Effector memory CD8-positive, alpha-beta T cell (primary cell): ENCODE data around the gene IPO9.
"Not testable (repeated sequence)": the region's sequence is repeated elsewhere in the genome, so short reads cannot be mapped to it uniquely, and the experiment has no call there.

Experiments used
- ATAC-seq: fragments of 150-1000 bp; cut with Tn5 transposase; replicated peaks from 2 replicates; pipeline ENCODE4 v1.10.0; 2021; ENCODE audit warnings: mild to moderate bottlenecking, moderate library complexity
- DNase-seq, 3 experiments: peaks; one replicate each; pipeline ENCODE4 v3.0.0; 2021
- H3K27ac Mint-ChIP-seq, 2 donors: one replicate each; pipeline ENCODE4 v1.8.0; 2022; ENCODE audit warnings: mild to moderate bottlenecking in 2 of 2, mixed read lengths in 2 of 2, moderate library complexity in 2 of 2
- H3K27me3 Mint-ChIP-seq, 2 donors: one replicate each; pipeline ENCODE4 v1.8.0; 2022; ENCODE audit warnings: mixed read lengths in 2 of 2
- H3K36me3 Mint-ChIP-seq: one replicate; pipeline ENCODE4 v1.8.0; 2022; ENCODE audit warnings: mild to moderate bottlenecking, moderate library complexity, mixed read lengths; ENCODE audit not compliant: insufficient read depth
- H3K4me1 Mint-ChIP-seq, 2 donors: one replicate each; pipeline ENCODE4 v1.8.0; 2022; ENCODE audit warnings: low read depth in 2 of 2, mixed read lengths in 2 of 2
- H3K4me3 Mint-ChIP-seq, 2 donors: one replicate each; pipeline ENCODE4 v1.8.0; 2022; ENCODE audit warnings: mild to moderate bottlenecking in 2 of 2, mixed read lengths in 2 of 2, moderate library complexity in 2 of 2
- H3K9me3 Mint-ChIP-seq, 2 donors: one replicate each; pipeline ENCODE4 v1.8.0; 2022; ENCODE audit warnings: mixed read lengths in 2 of 2

The IPO9 gene

GRCh38 chr1:201901036-201901435 is 72.1 kb downstream of the IPO9 start:
- H3K36me3 Mint-ChIP-seq, H3K4me1 Mint-ChIP-seq, DNase-seq, H3K4me3 Mint-ChIP-seq, ATAC-seq, H3K27ac Mint-ChIP-seq, H3K9me3 Mint-ChIP-seq: not testable (repeated sequence)
- peaks cover 10% of the 10 kb centered on the region in 2 donors for H3K27me3 Mint-ChIP-seq

GRCh38 chr1:201902198-201902597 is 73.2 kb downstream of the IPO9 start:
- ATAC-seq, result no peak
- Mint-ChIP-seq H3K36me3 (peaks cover 2% of the 10 kb centered on the region), H3K4me3 (no peak overlapping the region), H3K27me3 (peaks cover 10% of the 10 kb centered on the region in 2 donors), H3K9me3 (no peaks in the 10 kb centered on the region), H3K4me1 (peaks cover 0 to 3% of the 10 kb centered on the region in 2 donors), H3K27ac (no peak overlapping the region)
- DNase-seq, result no peak

GRCh38 chr1:201903135-201903534 is 74.2 kb downstream of the IPO9 start:
- peaks cover 0 to 3% of the 10 kb centered on the region in 2 donors for H3K4me1 Mint-ChIP-seq

GRCh38 chr1:201904579-201904978 is 75.6 kb downstream of the IPO9 start:
- no peak overlapping the region for H3K4me3 Mint-ChIP-seq
- peaks cover 12 to 14% of the 10 kb centered on the region in 2 donors for H3K27me3 Mint-ChIP-seq

More at GRCh38 chr1:201903135-201903534, 74.2 kb downstream of the IPO9 start:
- DNase-seq (no peak), ATAC-seq (no peak)
- Mint-ChIP-seq H3K27me3 (peaks cover 10% of the 10 kb centered on the region in 2 donors), H3K9me3 (no peaks in the 10 kb centered on the region), H3K4me3 (no peak overlapping the region), H3K36me3 (peaks cover 2% of the 10 kb centered on the region), H3K27ac (no peak overlapping the region)

GRCh38 chr1:201905234-201905890 is 76.4 kb downstream of the IPO9 start:
- H3K4me3 Mint-ChIP-seq, result no peak overlapping the region
- no peak for ATAC-seq
- no peaks in the 10 kb centered on the region for H3K36me3 Mint-ChIP-seq
- no peak for DNase-seq
- H3K9me3 Mint-ChIP-seq, result no peaks in the 10 kb centered on the region
- peaks cover 0 to 3% of the 10 kb centered on the region in 2 donors for H3K4me1 Mint-ChIP-seq
- H3K27me3 Mint-ChIP-seq, result peaks cover 9 to 20% of the 10 kb centered on the region in 2 donors
- H3K27ac Mint-ChIP-seq, result no peak overlapping the region

More at GRCh38 chr1:201904579-201904978, 75.6 kb downstream of the IPO9 start:
- Mint-ChIP-seq H3K27ac (no peak overlapping the region), H3K9me3 (no peaks in the 10 kb centered on the region), H3K36me3 (no peaks in the 10 kb centered on the region), H3K4me1 (peaks cover 0 to 3% of the 10 kb centered on the region in 2 donors)
- DNase-seq (no peak), ATAC-seq (no peak)

GRCh38 chr1:201906336-201906735 is 77.4 kb downstream of the IPO9 start:
- H3K36me3 Mint-ChIP-seq, result no peaks in the 10 kb centered on the region
- peaks cover 6 to 30% of the 10 kb centered on the region in 2 donors for H3K27me3 Mint-ChIP-seq
- ATAC-seq, result no peak
- DNase-seq, result no peak
- no peak overlapping the region for H3K4me3 Mint-ChIP-seq
- peaks cover 0 to 3% of the 10 kb centered on the region in 2 donors for H3K4me1 Mint-ChIP-seq
- H3K27ac Mint-ChIP-seq, result no peak overlapping the region
- no peaks in the 10 kb centered on the region for H3K9me3 Mint-ChIP-seq

- no peak overlapping the region for H3K4me3 Mint-ChIP-seq
- H3K4me1 Mint-ChIP-seq, result peaks cover 0 to 3% of the 10 kb centered on the region in 2 donors
- peaks cover 6 to 34% of the 10 kb centered on the region in 2 donors for H3K27me3 Mint-ChIP-seq
- no peaks in the 10 kb centered on the region for H3K9me3 Mint-ChIP-seq
- H3K27ac Mint-ChIP-seq, result no peak overlapping the region
- no peaks in the 10 kb centered on the region for H3K36me3 Mint-ChIP-seq
- DNase-seq (no peak), ATAC-seq (no peak)
Observed at GRCh38 chr1:201907621-201908020, 78.7 kb downstream of the IPO9 start.

GRCh38 chr1:201911826-201912571 is 83.0 kb downstream of the IPO9 start:
- DNase-seq (no peak), ATAC-seq (no peak)
- Mint-ChIP-seq H3K27ac (no peak overlapping the region), H3K4me3 (no peak overlapping the region), H3K4me1 (no peaks in the 10 kb centered on the region), H3K27me3 (peaks cover 24 to 59% of the 10 kb centered on the region in 2 donors), H3K36me3 (no peaks in the 10 kb centered on the region), H3K9me3 (no peaks in the 10 kb centered on the region)

- Mint-ChIP-seq H3K27ac (no peak overlapping the region), H3K4me3 (no peak overlapping the region), H3K4me1 (no peaks in the 10 kb centered on the region), H3K27me3 (peaks cover 24 to 61% of the 10 kb centered on the region in 2 donors), H3K9me3 (no peaks in the 10 kb centered on the region), H3K36me3 (no peaks in the 10 kb centered on the region)
- ATAC-seq (no peak), DNase-seq (no peak)
Observed at GRCh38 chr1:201912832-201913231, 83.9 kb downstream of the IPO9 start.

GRCh38 chr1:201914456-201915235 is 85.7 kb downstream of the IPO9 start:
- Mint-ChIP-seq H3K4me1 (no peaks in the 10 kb centered on the region), H3K4me3 (no peak overlapping the region), H3K9me3 (no peaks in the 10 kb centered on the region), H3K27ac (no peak overlapping the region), H3K36me3 (no peaks in the 10 kb centered on the region), H3K27me3 (peaks cover 28 to 59% of the 10 kb centered on the region in 2 donors)
- DNase-seq, result no peak
- no peak for ATAC-seq

- Mint-ChIP-seq H3K4me3 (no peak overlapping the region), H3K4me1 (no peaks in the 10 kb centered on the region)
- no peak for DNase-seq
Observed at GRCh38 chr1:201916649-201917249, 87.8 kb downstream of the IPO9 start.

GRCh38 chr1:201917362-201918033 is 88.5 kb downstream of the IPO9 start:
- H3K27me3 Mint-ChIP-seq, result peaks cover 38 to 58% of the 10 kb centered on the region in 2 donors
- H3K4me3 Mint-ChIP-seq, result no peak overlapping the region

More at GRCh38 chr1:201916649-201917249, 87.8 kb downstream of the IPO9 start:
- Mint-ChIP-seq H3K9me3 (no peaks in the 10 kb centered on the region), H3K27ac (no peak overlapping the region), H3K27me3 (peaks cover 34 to 55% of the 10 kb centered on the region in 2 donors), H3K36me3 (no peaks in the 10 kb centered on the region)
- ATAC-seq, result no peak

GRCh38 chr1:201918343-201918742 is 89.4 kb downstream of the IPO9 start:
- ATAC-seq, result no peak
- Mint-ChIP-seq H3K27ac (no peak overlapping the region), H3K9me3 (no peaks in the 10 kb centered on the region)

More at GRCh38 chr1:201917362-201918033, 88.5 kb downstream of the IPO9 start:
- no peak for ATAC-seq
- Mint-ChIP-seq H3K4me1 (no peaks in the 10 kb centered on the region), H3K36me3 (no peaks in the 10 kb centered on the region), H3K9me3 (no peaks in the 10 kb centered on the region), H3K27ac (no peak overlapping the region)
- no peak for DNase-seq

More at GRCh38 chr1:201918343-201918742, 89.4 kb downstream of the IPO9 start:
- H3K4me1 Mint-ChIP-seq, result no peaks in the 10 kb centered on the region
- no peak overlapping the region for H3K4me3 Mint-ChIP-seq
- H3K36me3 Mint-ChIP-seq, result no peaks in the 10 kb centered on the region
- H3K27me3 Mint-ChIP-seq, result peaks cover 38 to 58% of the 10 kb centered on the region in 2 donors
- no peak for DNase-seq
